IMR-90 (cell line): ENCODE measurements around the gene CPSF2. TPM values are rescaled to one million over a fixed set of nuclear protein-coding genes. Genes with fewer than 3 reads are reported as not detected.

Experiments
- ATAC-seq: fragments of 200-7000 bp; cut with Tn5 transposase; 2 replicates; pipeline ENCODE4 v1.9.1; 2020; ENCODE audit warnings: low read depth, mild to moderate bottlenecking, moderate library complexity
- BruUV-seq: library from RNA; stranded (reverse); fragments of 400-500 nt; replicated peaks from 2 replicates; lab custom pipeline; 2021; lab: Mats Ljungman, UMichigan
- CTCF ChIA-PET: fragments of 300-600 bp; formaldehyde crosslinking; extraction: SDS; loops from one replicate; lab custom pipeline; 2021; ENCODE audit warnings: antibody characterized with exemption; lab: Yijun Ruan, JAX
- POLR2A ChIA-PET: fragments of 300-600 bp; sonication (Branson Sonifier 250); formaldehyde crosslinking; loops from one replicate; lab custom pipeline; 2022; ENCODE audit warnings: antibody characterized with exemption; ENCODE audit not compliant: unreplicated experiment; lab: Charles Lee
- DNase-seq: peaks from one replicate; pipeline ENCODE4 v3.0.0; 2013
- H2AFZ ChIP-seq: replicated peaks from 2 replicates; pipeline ENCODE3; 2013; ENCODE audit warnings: low read length, mild to moderate bottlenecking; ENCODE audit not compliant: poor library complexity
- H2AK5ac ChIP-seq: 2 replicates; pipeline ENCODE4 v1.6.1; 2013; ENCODE audit warnings: low read depth, low read length, inconsistent platforms
- H2AK9ac ChIP-seq: replicated peaks from 2 replicates; pipeline ENCODE3; 2013; ENCODE audit warnings: mild to moderate bottlenecking, low read depth, low read length, moderate library complexity; ENCODE audit not compliant: poor library complexity
- H2BK120ac ChIP-seq: 2 replicates; pipeline ENCODE4 v1.6.1; 2013; ENCODE audit warnings: low read depth, low read length, inconsistent platforms
- H2BK15ac ChIP-seq: 3 replicates; pipeline ENCODE4 v1.6.1; 2013; ENCODE audit warnings: low read depth, low read length, inconsistent platforms
- H2BK20ac ChIP-seq: 2 replicates; pipeline ENCODE4 v1.6.1; 2013; ENCODE audit warnings: low read depth, mild to moderate bottlenecking, inconsistent platforms, low read length, moderate library complexity
- H2BK5ac ChIP-seq: 2 replicates; pipeline ENCODE4 v1.6.1; 2013; ENCODE audit warnings: mild to moderate bottlenecking, low read depth, low read length, inconsistent platforms; ENCODE audit not compliant: poor library complexity, severe bottlenecking
- H3K14ac ChIP-seq: replicated peaks from 2 replicates; pipeline ENCODE4 v1.6.1; 2013; ENCODE audit warnings: low read depth, low read length, inconsistent platforms
- H3K18ac ChIP-seq: 2 replicates; pipeline ENCODE4 v1.6.1; 2013; ENCODE audit warnings: low read depth, low read length, control low read depth
- H3K23ac ChIP-seq: 2 replicates; pipeline ENCODE4 v1.6.1; 2013; ENCODE audit warnings: low read depth, low read length, inconsistent platforms
- H3K27ac ChIP-seq: 2 replicates; pipeline ENCODE4 v1.5.1; 2013; ENCODE audit warnings: mild to moderate bottlenecking, control low read depth, low read length; ENCODE audit not compliant: insufficient read depth
- H3K27me3 ChIP-seq: 2 replicates; pipeline ENCODE4 v1.6.1; 2013; ENCODE audit warnings: low read length; ENCODE audit not compliant: control insufficient read depth, insufficient read depth
- H3K36me3 ChIP-seq: 2 replicates; pipeline ENCODE4 v1.6.1; 2013; ENCODE audit warnings: low read length, mixed read lengths; ENCODE audit not compliant: control insufficient read depth, insufficient read depth
- H3K4ac ChIP-seq: 2 replicates; pipeline ENCODE4 v1.6.1; 2013; ENCODE audit warnings: low read depth, low read length, inconsistent platforms
- H3K4me1 ChIP-seq: 2 replicates; pipeline ENCODE4 v1.6.1; 2013; ENCODE audit warnings: low read length, mixed read lengths; ENCODE audit not compliant: control insufficient read depth, insufficient read depth
- H3K4me2 ChIP-seq: 2 replicates; pipeline ENCODE4 v1.6.1; 2013; ENCODE audit warnings: low read depth, mild to moderate bottlenecking, control low read depth, low read length, moderate library complexity
- H3K4me3 ChIP-seq: 2 replicates; pipeline ENCODE4 v1.5.1; 2013; ENCODE audit warnings: low read depth, mild to moderate bottlenecking, control low read depth, low read length, moderate library complexity; ENCODE audit not compliant: insufficient read depth
- H3K56ac ChIP-seq: 2 replicates; pipeline ENCODE4 v1.6.1; 2013; ENCODE audit warnings: low read length, inconsistent platforms; ENCODE audit not compliant: insufficient read depth; ENCODE audit errors: extremely low read depth
- H3K79me1 ChIP-seq, 2 experiments: 2 replicates each; pipeline ENCODE4 v1.6.1; 2013; ENCODE audit warnings: low read length in 2 of 2, inconsistent platforms in 1 of 2, low read depth in 1 of 2
- H3K9ac ChIP-seq: 2 replicates; pipeline ENCODE4 v1.6.1; 2013; ENCODE audit warnings: low read depth, low read length, control low read depth
- H3K9me1 ChIP-seq: 2 replicates; pipeline ENCODE4 v1.6.1; 2013; ENCODE audit warnings: low read length, inconsistent platforms; ENCODE audit not compliant: insufficient read depth
- H3K9me3 ChIP-seq: 2 replicates; pipeline ENCODE4 v1.6.1; 2013; ENCODE audit warnings: low read length; ENCODE audit not compliant: control insufficient read depth, insufficient read depth
- H4K20me1 ChIP-seq: 2 replicates; pipeline ENCODE4 v1.6.1; 2013; ENCODE audit warnings: low read length, inconsistent platforms; ENCODE audit not compliant: insufficient read depth
- H4K5ac ChIP-seq: 2 replicates; pipeline ENCODE4 v1.6.1; 2013; ENCODE audit warnings: mild to moderate bottlenecking, low read depth, low read length, control low read depth
- H4K8ac ChIP-seq, 2 experiments: 2 replicates each; pipeline ENCODE4 v1.6.1; 2013; ENCODE audit warnings: low read depth in 2 of 2, low read length in 2 of 2, control low read depth in 1 of 2, inconsistent platforms in 1 of 2
- H4K91ac ChIP-seq: 2 replicates; pipeline ENCODE4 v1.6.1; 2013; ENCODE audit warnings: low read depth, low read length, inconsistent platforms; ENCODE audit not compliant: insufficient read depth
- BHLHE40 ChIP-seq: fragments of 150-350 bp; IDR thresholded peaks from 2 replicates; pipeline ENCODE4 v1.6.1; 2016; ENCODE audit warnings: mild to moderate bottlenecking, low read depth, low read length
- CHD1 ChIP-seq: IDR thresholded peaks from 2 replicates; pipeline ENCODE4 v1.6.1; 2012; ENCODE audit warnings: low read depth, low read length, improper control_type of control experiment
- FOS ChIP-seq: fragments of 150-350 bp; IDR thresholded peaks from 2 replicates; pipeline ENCODE4 v1.6.1; 2016; ENCODE audit warnings: low read depth, low read length
- MAFK ChIP-seq: IDR thresholded peaks from 2 replicates; pipeline ENCODE4 v1.6.1; 2012; ENCODE audit warnings: low read depth, low read length, improper control_type of control experiment
- MAZ ChIP-seq: IDR thresholded peaks from 2 replicates; pipeline ENCODE4 v1.6.1; 2012; ENCODE audit warnings: low read depth, mild to moderate bottlenecking, low read length, improper control_type of control experiment, moderate library complexity, borderline replicate concordance
- MXI1 ChIP-seq: IDR thresholded peaks from 2 replicates; pipeline ENCODE4 v1.6.1; 2012; ENCODE audit warnings: low read depth, mild to moderate bottlenecking, low read length, moderate library complexity, borderline replicate concordance
- POLR2A ChIP-seq: IDR thresholded peaks from 2 replicates; pipeline ENCODE4 v1.6.1; 2012; ENCODE audit warnings: mild to moderate bottlenecking, low read depth, low read length
- RAD21 ChIP-seq: IDR thresholded peaks from 2 replicates; pipeline ENCODE4 v1.6.1; 2012; ENCODE audit warnings: low read length, improper control_type of control experiment
- RCOR1 ChIP-seq: IDR thresholded peaks from 2 replicates; pipeline ENCODE4 v1.6.1; 2012; ENCODE audit warnings: mild to moderate bottlenecking, low read length, improper control_type of control experiment; ENCODE audit not compliant: insufficient replicate concordance
- SMC3 ChIP-seq: fragments of 150-350 bp; IDR thresholded peaks from 2 replicates; pipeline ENCODE4 v1.6.1; 2016; ENCODE audit warnings: low read depth, mild to moderate bottlenecking, antibody characterized with exemption, low read length, moderate library complexity
- WGBS, 2 experiments: methylation state at CpG; one replicate each; pipeline versions ENCODE4 v1.1.5 to v1.1.7; 2013; ENCODE audit warnings: missing lambda C conversion rate in 2 of 2; ENCODE audit not compliant: insufficient read length in 1 of 2; ENCODE audit errors: extremely low coverage in 2 of 2; 5-methylcytosine and 5-hydroxymethylcytosine counted together
- dilution Hi-C: fragments of 300-500 bp; cut with HindIII; formaldehyde crosslinking; loops from one replicate; pipeline ENCODE4 v1.14.3; 2018; ENCODE audit warnings: low sequenced_read_pairs; ENCODE audit not compliant: unreplicated experiment
- in situ Hi-C: fragments of 300-500 bp; cut with MboI; formaldehyde crosslinking; loops from 3 replicates; pipeline ENCODE4 v1.14.3; 2019; ENCODE audit warnings: low sequenced_read_pairs, inconsistent platforms, mixed read lengths
- intact Hi-C: fragments of 100-400 bp; cut with micrococcal nuclease; formaldehyde crosslinking; loops from 2 replicates; pipeline ENCODE4 v1.10.0; 2022
- polyA plus RNA-seq, 3 experiments: library from polyadenylated mRNA; depleted of rRNA; stranded (reverse); fragments of >200 nt; gene quantifications; 2 replicates each; pipeline ENCODE4 v1.2.3, GENCODE V29; 2012; ENCODE audit warnings: low replicate concordance in 1 of 3
- total RNA-seq: library from RNA; depleted of rRNA; stranded (reverse); fragments of >200 nt; gene quantifications from 2 replicates; pipeline ENCODE4 v1.2.3, GENCODE V29; 2012
- TF ChIP-seq, protein P1 (sequence below): fragments of 150-350 bp; IDR thresholded peaks from 2 replicates; pipeline ENCODE4 v1.6.1; 2016; ENCODE audit warnings: low read depth, mild to moderate bottlenecking, low read length, moderate library complexity, borderline replicate concordance
- TF ChIP-seq, protein P2 (sequence below): conservative IDR thresholded peaks from 2 replicates; pipeline ENCODE4 v1.5.1; 2012; ENCODE audit warnings: mild to moderate bottlenecking, low read depth, low read length, improper control_type of control experiment

The CPSF2 gene
- total and polyA plus RNA-seq, 2 of the 4 experiments (the other 2 are of a cell fraction), result 18.5 to 30.6 TPM

GRCh38 chr14:92105893-92106142 lies 16.0 kb upstream of the CPSF2 start:
- Histone ChIP-seq H3K4me1 (peaks cover 7% of the 10 kb centered on the region; the same call in 1 of the 2 replicates), H3K4me2 (peak overlapping the region; percentile 92), H2BK20ac (no peak overlapping the region), H4K91ac (peak overlapping the region; percentile 73; the same call in 1 of the 2 replicates), H3K56ac (peak overlapping the region; percentile 73), H3K27ac (peak overlapping the region; percentile 91), H2BK120ac (peak overlapping the region; percentile 58), H2BK5ac (peak overlapping the region; percentile 95), H3K9ac (peak overlapping the region; percentile 75), H3K4me3 (peak overlapping the region; percentile 85), H3K27me3 (no peaks in the 10 kb centered on the region), H3K18ac (peak overlapping the region; percentile 76), H3K79me1 (peaks cover 13 to 29% of the 10 kb centered on the region in 2 experiments), H2BK15ac (peak overlapping the region; percentile 43; the same call in 1 of the 3 replicates), H2AFZ (peak overlapping the region; percentile 98), H4K20me1 (no peaks in the 10 kb centered on the region; the same call in 1 of the 2 replicates), H3K14ac (peak overlapping the region; percentile 84), H4K5ac (peak overlapping the region; percentile 50), H3K23ac (peak overlapping the region; percentile 83), H3K4ac (peak overlapping the region; percentile 68), H2AK9ac (peak overlapping the region; percentile 34), H4K8ac (peak overlapping the region; percentile 76), H3K9me1 (peaks cover 5% of the 10 kb centered on the region), H3K36me3 (no peaks in the 10 kb centered on the region), H2AK5ac (peak overlapping the region; percentile 12; the same call in 1 of the 2 replicates), H3K9me3 (no peaks in the 10 kb centered on the region)
- ATAC-seq, result peak; percentile 19; the same call in 1 of the 2 replicates
- dilution Hi-C loops (no loop called here), intact Hi-C loops (loop anchor here (2.0 to 10.0 kb wide), 2 partner anchors 65 to 161 kb away; partner anchors contain the start of genes FBLN5 and TRIP11), in situ Hi-C loops (no loop called here)
- ChIA-PET CTCF (interaction anchor here (0.7 to 2.9 kb wide), 8 partner anchors 10 to 43 kb away, joined by 3 to 14 read pairs (median 6); partner anchors contain the start of genes CPSF2 and NDUFB1), POLR2A (interaction anchor here (1.7 kb wide), 1 partner anchor 15 kb away, joined by 8 read pairs; the partner anchor contains the start of genes CPSF2 and NDUFB1)
- no peak for DNase-seq
- no CpG with 5 or more reads among the region's 10 CpGs for WGBS, 2 experiments
- BruUV-seq, result no TSS peak
- TF ChIP-seq FOS (no peak), CHD1 (no peak), SMC3 (no peak), MXI1 (no peak), MAFK (no peak), BHLHE40 (no peak), RAD21 (no peak), MAZ (no peak), POLR2A (no peak), RCOR1 (no peak)
- TF ChIP-seq, protein P1, sequence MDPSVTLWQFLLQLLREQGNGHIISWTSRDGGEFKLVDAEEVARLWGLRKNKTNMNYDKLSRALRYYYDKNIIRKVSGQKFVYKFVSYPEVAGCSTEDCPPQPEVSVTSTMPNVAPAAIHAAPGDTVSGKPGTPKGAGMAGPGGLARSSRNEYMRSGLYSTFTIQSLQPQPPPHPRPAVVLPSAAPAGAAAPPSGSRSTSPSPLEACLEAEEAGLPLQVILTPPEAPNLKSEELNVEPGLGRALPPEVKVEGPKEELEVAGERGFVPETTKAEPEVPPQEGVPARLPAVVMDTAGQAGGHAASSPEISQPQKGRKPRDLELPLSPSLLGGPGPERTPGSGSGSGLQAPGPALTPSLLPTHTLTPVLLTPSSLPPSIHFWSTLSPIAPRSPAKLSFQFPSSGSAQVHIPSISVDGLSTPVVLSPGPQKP, result no peak
- TF ChIP-seq, protein P2, sequence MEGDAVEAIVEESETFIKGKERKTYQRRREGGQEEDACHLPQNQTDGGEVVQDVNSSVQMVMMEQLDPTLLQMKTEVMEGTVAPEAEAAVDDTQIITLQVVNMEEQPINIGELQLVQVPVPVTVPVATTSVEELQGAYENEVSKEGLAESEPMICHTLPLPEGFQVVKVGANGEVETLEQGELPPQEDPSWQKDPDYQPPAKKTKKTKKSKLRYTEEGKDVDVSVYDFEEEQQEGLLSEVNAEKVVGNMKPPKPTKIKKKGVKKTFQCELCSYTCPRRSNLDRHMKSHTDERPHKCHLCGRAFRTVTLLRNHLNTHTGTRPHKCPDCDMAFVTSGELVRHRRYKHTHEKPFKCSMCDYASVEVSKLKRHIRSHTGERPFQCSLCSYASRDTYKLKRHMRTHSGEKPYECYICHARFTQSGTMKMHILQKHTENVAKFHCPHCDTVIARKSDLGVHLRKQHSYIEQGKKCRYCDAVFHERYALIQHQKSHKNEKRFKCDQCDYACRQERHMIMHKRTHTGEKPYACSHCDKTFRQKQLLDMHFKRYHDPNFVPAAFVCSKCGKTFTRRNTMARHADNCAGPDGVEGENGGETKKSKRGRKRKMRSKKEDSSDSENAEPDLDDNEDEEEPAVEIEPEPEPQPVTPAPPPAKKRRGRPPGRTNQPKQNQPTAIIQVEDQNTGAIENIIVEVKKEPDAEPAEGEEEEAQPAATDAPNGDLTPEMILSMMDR, result no peak
